HepG2 (cell line): Measurements from ENCODE around the gene RNF40. TPM values are rescaled to one million over a fixed set of nuclear protein-coding genes. Genes with fewer than 3 reads are reported as not detected.

Experiments
- AGO1 ChIP-seq: fragments of 200-400 bp; formaldehyde crosslinking; IDR thresholded peaks from 2 replicates; pipeline ENCODE4 v1.6.1; 2017; ENCODE audit warnings: mild to moderate bottlenecking, low read depth, low read length, moderate library complexity; ENCODE audit not compliant: poor library complexity, severe bottlenecking
- ELF3 ChIP-seq: IDR thresholded peaks from 2 replicates; pipeline ENCODE4 v1.6.1; 2016; ENCODE audit warnings: missing genetic modification reagents, missing compliant biosample characterization
- HNRNPK ChIP-seq: fragments of 200-400 bp; formaldehyde crosslinking; IDR thresholded peaks from 2 replicates; pipeline ENCODE4 v1.6.1; 2018; ENCODE audit warnings: low read length, low read depth, moderate library complexity, mild to moderate bottlenecking; ENCODE audit not compliant: poor library complexity, severe bottlenecking
- POLR2G ChIP-seq: fragments of 200-400 bp; formaldehyde crosslinking; IDR thresholded peaks from 2 replicates; pipeline ENCODE4 v1.6.1; 2018; ENCODE audit warnings: mild to moderate bottlenecking, low read depth, low read length, moderate library complexity
- TGIF2 ChIP-seq: IDR thresholded peaks from 2 replicates; pipeline ENCODE4 v1.6.1; 2016; ENCODE audit warnings: control low read depth, missing compliant biosample characterization
- ZNF292 ChIP-seq: sonication (generic); formaldehyde crosslinking; IDR thresholded peaks from 2 replicates; pipeline ENCODE4 v1.8.1; 2022; ENCODE audit warnings: mild to moderate bottlenecking, low read depth, missing genetic modification reagents, borderline replicate concordance
- ZNF570 ChIP-seq: sonication (generic); formaldehyde crosslinking; IDR thresholded peaks from 2 replicates; pipeline ENCODE4 v1.4.0; 2020; ENCODE audit warnings: mild to moderate bottlenecking, missing genetic modification reagents, borderline replicate concordance
- ZNF572 ChIP-seq: sonication (generic); formaldehyde crosslinking; IDR thresholded peaks from 2 replicates; pipeline ENCODE4 v1.5.1; 2020; ENCODE audit warnings: mild to moderate bottlenecking, missing genetic modification reagents
- polyA plus RNA-seq, 8 experiments: library from polyadenylated mRNA; depleted of rRNA in 3 of 8; stranded (reverse) in 7 of 8; unstranded in 1 of 8; fragments of >200 nt; fragmentation: Illumina TruSeq in 4 of 8; extraction: Trizol in 4 of 8; gene quantifications; 2 replicates each; pipeline versions ENCODE4 v1.2.1 to v1.2.3, GENCODE V29; 2011 to 2016; ENCODE audit warnings: low read depth in 4 of 8, missing spikeins in 1 of 8, mixed read lengths in 1 of 8; ENCODE audit not compliant: insufficient read depth in 1 of 8
- total RNA-seq, 5 experiments: library from RNA; depleted of rRNA; stranded (reverse); fragments of >200 nt; fragmentation: Illumina TruSeq; extraction: Trizol; gene quantifications; 2 replicates each; pipeline ENCODE4 v1.2.3, GENCODE V29; 2016; ENCODE audit warnings: low read depth in 1 of 5
- TF ChIP-seq, protein P1 (sequence below): sonication (generic); formaldehyde crosslinking; IDR thresholded peaks from 2 replicates; pipeline ENCODE4 v1.8.0; 2023; ENCODE audit warnings: mild to moderate bottlenecking, missing genetic modification reagents
- TF ChIP-seq, protein P2 (sequence below): sonication (generic); formaldehyde crosslinking; IDR thresholded peaks from 2 replicates; pipeline ENCODE4 v1.4.0; 2020; ENCODE audit warnings: missing genetic modification reagents
- TF ChIP-seq, protein P3 (sequence below): sonication (generic); formaldehyde crosslinking; IDR thresholded peaks from one replicate; pipeline ENCODE4 v1.5.1; 2020; ENCODE audit warnings: mild to moderate bottlenecking, missing genetic modification reagents; ENCODE audit errors: not compliant biosample characterization

RNF40 gene
- total and polyA plus RNA-seq, 2 of the 13 experiments (the other 11 are each of a cell fraction or from before 2014, with no cell fraction given): 84.0 to 85.6 TPM

DNA sequence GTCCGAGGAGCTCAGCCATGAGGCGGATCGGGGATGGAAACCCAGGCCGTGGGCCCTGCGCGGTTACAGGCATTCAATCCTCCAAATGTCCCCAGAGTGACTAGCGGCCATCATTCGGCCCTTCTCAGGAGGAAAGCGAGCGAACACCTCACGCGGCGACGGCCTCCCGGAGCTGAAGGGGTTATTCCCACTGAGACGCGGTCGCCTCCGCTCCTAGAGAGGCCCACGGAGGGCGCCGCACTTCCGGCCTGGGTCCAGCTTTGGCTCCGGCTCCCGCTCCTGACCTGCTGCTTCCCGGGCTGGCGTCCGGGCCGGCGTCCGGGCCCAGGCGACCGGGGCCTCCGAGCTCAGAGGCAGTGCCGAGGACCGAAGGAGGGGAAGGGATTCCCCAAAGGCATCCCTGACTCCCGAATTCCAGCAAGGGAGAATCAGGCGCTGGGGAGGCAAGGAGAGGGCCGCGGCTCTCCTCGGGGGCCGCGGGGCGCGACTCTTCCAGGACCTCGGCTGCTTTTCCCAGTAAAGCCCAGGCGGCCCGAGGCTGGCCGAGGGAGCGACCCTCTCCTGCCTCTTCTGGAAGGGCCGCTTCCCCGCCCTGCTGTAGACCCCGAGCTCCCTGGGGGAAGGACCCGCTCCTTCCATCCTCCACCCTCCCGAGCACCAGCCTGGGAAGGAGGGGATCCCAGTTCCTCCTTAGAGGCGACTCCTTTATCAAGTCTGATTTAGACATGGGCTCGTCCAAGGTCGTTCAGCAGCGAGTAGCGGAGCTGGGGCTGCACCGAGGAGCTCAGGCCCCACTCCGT, 43.4 kb downstream of the RNF40 start (continued):
- TF ChIP-seq TGIF2 (no peak), AGO1 (peak; percentile 82), HNRNPK (peak; percentile 50), ELF3 (CRISPR knock-in tag) (peak; percentile 98), ZNF572 (CRISPR knock-in tag) (peak; percentile 74; the same call in 1 of the 2 replicates), ZNF292 (CRISPR knock-in tag) (no peak; the same call in 1 of the 2 replicates), POLR2G (peak; percentile 99), ZNF570 (CRISPR knock-in tag) (peak; percentile 71; the same call in 1 of the 2 replicates)
- TF ChIP-seq, protein P1, sequence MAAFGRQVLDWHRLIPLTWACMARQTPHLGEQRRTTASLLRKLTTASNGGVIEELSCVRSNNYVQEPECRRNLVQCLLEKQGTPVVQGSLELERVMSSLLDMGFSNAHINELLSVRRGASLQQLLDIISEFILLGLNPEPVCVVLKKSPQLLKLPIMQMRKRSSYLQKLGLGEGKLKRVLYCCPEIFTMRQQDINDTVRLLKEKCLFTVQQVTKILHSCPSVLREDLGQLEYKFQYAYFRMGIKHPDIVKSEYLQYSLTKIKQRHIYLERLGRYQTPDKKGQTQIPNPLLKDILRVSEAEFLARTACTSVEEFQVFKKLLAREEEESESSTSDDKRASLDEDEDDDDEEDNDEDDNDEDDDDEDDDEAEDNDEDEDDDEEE (CRISPR knock-in tag): peak; percentile 91; the same call in 1 of the 2 replicates
- TF ChIP-seq, protein P2, sequence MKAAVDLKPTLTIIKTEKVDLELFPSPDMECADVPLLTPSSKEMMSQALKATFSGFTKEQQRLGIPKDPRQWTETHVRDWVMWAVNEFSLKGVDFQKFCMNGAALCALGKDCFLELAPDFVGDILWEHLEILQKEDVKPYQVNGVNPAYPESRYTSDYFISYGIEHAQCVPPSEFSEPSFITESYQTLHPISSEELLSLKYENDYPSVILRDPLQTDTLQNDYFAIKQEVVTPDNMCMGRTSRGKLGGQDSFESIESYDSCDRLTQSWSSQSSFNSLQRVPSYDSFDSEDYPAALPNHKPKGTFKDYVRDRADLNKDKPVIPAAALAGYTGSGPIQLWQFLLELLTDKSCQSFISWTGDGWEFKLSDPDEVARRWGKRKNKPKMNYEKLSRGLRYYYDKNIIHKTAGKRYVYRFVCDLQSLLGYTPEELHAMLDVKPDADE: no peak
- TF ChIP-seq, protein P3, sequence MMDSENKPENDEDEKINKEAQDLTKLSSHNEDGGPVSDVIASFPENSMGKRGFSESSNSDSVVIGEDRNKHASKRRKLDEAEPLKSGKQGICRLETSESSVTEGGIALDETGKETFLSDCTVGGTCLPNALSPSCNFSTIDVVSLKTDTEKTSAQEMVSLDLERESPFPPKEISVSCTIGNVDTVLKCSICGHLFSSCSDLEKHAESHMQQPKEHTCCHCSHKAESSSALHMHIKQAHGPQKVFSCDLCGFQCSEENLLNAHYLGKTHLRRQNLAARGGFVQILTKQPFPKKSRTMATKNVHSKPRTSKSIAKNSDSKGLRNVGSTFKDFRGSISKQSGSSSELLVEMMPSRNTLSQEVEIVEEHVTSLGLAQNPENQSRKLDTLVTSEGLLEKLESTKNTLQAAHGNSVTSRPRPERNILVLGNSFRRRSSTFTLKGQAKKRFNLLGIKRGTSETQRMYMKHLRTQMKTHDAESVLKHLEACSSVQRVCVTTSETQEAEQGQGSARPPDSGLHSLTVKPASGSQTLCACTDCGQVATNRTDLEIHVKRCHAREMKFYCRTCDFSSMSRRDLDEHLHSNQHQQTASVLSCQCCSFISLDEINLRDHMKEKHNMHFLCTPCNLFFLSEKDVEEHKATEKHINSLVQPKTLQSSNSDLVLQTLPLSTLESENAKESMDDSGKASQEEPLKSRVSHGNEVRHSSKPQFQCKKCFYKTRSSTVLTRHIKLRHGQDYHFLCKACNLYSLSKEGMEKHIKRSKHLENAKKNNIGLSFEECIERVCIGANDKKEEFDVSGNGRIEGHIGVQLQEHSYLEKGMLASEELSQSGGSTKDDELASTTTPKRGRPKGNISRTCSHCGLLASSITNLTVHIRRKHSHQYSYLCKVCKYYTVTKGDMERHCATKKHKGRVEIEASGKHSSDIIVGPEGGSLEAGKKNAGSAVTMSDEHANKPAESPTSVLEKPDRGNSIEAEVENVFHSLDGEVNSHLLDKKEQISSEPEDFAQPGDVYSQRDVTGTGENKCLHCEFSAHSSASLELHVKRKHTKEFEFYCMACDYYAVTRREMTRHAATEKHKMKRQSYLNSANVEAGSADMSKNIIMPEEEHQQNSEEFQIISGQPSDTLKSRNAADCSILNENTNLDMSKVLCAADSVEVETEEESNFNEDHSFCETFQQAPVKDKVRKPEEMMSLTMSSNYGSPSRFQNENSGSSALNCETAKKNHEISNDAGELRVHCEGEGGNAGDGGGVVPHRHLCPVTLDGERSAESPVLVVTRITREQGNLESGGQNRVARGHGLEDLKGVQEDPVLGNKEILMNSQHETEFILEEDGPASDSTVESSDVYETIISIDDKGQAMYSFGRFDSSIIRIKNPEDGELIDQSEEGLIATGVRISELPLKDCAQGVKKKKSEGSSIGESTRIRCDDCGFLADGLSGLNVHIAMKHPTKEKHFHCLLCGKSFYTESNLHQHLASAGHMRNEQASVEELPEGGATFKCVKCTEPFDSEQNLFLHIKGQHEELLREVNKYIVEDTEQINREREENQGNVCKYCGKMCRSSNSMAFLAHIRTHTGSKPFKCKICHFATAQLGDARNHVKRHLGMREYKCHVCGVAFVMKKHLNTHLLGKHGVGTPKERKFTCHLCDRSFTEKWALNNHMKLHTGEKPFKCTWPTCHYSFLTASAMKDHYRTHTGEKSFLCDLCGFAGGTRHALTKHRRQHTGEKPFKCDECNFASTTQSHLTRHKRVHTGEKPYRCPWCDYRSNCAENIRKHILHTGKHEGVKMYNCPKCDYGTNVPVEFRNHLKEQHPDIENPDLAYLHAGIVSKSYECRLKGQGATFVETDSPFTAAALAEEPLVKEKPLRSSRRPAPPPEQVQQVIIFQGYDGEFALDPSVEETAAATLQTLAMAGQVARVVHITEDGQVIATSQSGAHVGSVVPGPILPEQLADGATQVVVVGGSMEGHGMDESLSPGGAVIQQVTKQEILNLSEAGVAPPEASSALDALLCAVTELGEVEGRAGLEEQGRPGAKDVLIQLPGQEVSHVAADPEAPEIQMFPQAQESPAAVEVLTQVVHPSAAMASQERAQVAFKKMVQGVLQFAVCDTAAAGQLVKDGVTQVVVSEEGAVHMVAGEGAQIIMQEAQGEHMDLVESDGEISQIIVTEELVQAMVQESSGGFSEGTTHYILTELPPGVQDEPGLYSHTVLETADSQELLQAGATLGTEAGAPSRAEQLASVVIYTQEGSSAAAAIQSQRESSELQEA (CRISPR knock-in tag): no peak
